ENCODE results near the gene PAM.

The PAM gene

DNA sequence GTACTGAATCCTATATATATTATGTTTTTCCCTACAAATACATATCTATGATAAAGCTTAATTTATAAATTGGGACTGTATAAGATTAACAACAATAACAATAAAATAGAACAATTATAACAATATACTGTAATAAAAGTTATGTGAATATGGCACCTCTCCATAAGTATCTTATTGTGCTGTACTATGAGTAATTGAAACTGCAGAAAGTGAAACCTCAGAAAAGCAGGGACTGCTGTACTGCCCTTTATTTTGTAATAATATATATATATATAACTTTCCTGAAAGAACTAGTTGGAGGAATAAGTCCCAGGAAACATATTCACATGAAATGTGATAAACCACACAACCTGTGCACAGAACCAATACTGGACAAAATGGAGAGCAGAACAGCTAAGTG lies 77.3 kb downstream of the PAM start:
- no peak overlapping the region for H3K4me3 ChIP-seq (ENCODE audit: low read length)
- DNase-seq (ENCODE audit: low read depth), result no peak
- TF ChIP-seq, protein P1, sequence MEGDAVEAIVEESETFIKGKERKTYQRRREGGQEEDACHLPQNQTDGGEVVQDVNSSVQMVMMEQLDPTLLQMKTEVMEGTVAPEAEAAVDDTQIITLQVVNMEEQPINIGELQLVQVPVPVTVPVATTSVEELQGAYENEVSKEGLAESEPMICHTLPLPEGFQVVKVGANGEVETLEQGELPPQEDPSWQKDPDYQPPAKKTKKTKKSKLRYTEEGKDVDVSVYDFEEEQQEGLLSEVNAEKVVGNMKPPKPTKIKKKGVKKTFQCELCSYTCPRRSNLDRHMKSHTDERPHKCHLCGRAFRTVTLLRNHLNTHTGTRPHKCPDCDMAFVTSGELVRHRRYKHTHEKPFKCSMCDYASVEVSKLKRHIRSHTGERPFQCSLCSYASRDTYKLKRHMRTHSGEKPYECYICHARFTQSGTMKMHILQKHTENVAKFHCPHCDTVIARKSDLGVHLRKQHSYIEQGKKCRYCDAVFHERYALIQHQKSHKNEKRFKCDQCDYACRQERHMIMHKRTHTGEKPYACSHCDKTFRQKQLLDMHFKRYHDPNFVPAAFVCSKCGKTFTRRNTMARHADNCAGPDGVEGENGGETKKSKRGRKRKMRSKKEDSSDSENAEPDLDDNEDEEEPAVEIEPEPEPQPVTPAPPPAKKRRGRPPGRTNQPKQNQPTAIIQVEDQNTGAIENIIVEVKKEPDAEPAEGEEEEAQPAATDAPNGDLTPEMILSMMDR (IDR thresholded peaks at IDR 0.05; ENCODE audit: insufficient read depth, low read depth, low read length, missing control alignments), result no peak

DNA sequence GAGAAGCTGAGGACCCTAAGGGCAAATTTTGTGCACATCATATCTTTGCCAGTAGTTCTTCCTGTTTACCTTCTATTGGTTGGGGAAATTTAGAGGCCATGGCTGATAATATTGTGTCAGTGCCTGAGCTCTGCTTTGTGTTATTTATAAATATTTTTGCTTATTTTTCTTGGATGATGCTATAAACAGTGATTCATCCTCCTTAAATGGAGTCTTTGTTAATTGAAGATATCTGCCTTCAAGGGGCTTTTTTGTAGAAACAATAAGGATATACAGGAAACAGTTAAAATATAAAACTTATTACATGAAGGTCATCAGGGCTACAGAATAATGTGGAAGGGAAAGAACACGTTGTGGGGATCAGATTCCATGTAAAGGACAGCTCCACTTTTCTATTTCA lies 78.0 kb downstream of the PAM start:
- H3K4me3 ChIP-seq (ENCODE audit: low read length), result no peak overlapping the region
- DNase-seq (ENCODE audit: low read depth), result no peak
- TF ChIP-seq, protein P1 (IDR thresholded peaks at IDR 0.05; ENCODE audit: insufficient read depth, low read depth, low read length, missing control alignments), result no peak

DNA sequence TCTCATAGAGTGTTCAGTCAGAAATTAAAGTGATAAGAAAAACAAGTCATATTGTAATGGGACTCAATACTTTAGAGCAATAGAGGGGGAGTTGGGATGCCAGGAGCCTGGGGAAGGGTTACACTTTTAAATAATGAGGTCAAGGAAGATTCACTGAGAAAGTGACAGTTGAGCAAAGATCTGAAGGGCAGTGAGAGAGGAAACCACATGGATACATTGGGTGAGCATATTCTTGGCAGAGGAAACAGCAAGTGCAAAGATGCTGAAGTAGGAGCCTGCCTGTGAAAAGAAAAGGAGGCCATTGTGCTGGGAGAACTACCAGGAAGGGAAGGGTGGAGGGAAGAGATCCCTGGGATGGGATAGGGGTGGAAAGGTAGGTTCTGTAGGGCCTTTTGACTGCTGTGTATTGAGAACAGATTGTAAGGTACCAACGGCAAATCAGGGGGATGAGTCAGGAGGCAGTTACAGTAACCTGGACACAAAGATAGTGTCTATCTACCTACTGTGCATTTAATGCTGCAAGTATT lies 79.4 kb downstream of the PAM start:
- TF ChIP-seq, protein P1 (IDR thresholded peaks at IDR 0.05; ENCODE audit: insufficient read depth, low read depth, low read length, missing control alignments), result no peak
- H3K4me3 ChIP-seq (ENCODE audit: low read length), result no peak overlapping the region
- DNase-seq (ENCODE audit: low read depth), result no peak

DNA sequence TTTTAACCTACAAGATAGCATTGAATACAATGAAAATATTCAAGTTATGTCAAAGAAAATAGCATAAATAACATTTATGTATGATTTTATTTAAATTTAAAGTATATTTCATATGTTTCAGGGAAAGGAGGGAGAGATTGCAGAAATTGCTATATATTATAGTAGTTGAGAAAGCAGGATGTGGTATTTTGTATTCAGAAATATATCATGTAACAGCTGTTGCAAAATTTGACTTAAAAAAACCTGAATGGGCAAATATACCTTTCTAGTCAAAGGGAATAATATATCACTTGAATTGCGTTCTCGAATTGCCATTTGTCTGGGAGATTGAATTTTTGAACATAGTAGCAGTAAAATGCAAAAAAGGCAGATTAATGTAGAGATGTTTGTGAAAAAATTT lies 80.6 kb downstream of the PAM start:
- TF ChIP-seq, protein P1 (IDR thresholded peaks at IDR 0.05; ENCODE audit: insufficient read depth, low read depth, low read length, missing control alignments), result no peak

DNA sequence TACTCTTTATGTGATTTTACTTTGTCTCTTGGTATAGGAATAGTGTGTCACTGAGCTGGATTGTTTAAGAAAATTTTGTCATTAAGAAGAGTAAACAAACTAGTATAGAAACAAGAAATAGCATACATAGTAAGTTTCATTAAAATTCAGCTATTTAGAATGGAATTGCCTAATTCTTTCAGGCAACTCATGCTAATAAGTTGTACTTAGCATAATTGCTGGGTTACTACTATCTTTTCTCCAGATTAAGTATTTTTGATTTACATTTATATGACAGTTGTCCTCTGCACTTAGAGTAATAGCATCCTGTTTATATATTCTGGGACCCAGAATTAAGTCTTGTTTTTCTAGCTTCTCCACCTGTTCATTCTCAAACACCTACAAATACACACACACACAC lies 85.9 kb downstream of the PAM start:
- H3K4me3 ChIP-seq (ENCODE audit: low read length), result no peak overlapping the region
- TF ChIP-seq, protein P1 (IDR thresholded peaks at IDR 0.05; ENCODE audit: insufficient read depth, low read depth, low read length, missing control alignments), result no peak
- DNase-seq (ENCODE audit: low read depth), result no peak

More for the DNA sequence above, 80.6 kb downstream of the PAM start:
- no peak for DNase-seq (ENCODE audit: low read depth)
- no peak overlapping the region for H3K4me3 ChIP-seq (ENCODE audit: low read length)

DNA sequence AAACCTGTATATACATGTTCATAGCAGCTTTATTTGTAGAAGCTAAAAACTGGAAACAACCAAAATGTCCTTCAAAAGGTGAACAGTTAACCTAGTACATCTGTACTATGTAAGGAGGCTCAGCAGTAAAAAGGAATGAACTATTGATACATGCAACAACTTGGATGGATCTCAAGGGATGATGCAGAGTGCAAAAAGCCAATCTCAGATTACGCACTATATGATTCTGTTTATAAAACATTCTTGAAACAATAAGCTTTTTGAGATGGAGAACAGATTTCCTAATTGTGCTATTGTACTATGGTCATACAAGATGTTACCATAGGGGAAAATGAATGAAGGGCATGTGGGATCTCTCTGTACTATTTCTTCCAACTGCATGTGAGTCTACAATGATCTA lies 88.9 kb downstream of the PAM start:
- DNase-seq (ENCODE audit: low read depth), result no peak
- TF ChIP-seq, protein P1 (IDR thresholded peaks at IDR 0.05; ENCODE audit: insufficient read depth, low read depth, low read length, missing control alignments), result no peak
- H3K4me3 ChIP-seq (ENCODE audit: low read length), result no peak overlapping the region

DNA sequence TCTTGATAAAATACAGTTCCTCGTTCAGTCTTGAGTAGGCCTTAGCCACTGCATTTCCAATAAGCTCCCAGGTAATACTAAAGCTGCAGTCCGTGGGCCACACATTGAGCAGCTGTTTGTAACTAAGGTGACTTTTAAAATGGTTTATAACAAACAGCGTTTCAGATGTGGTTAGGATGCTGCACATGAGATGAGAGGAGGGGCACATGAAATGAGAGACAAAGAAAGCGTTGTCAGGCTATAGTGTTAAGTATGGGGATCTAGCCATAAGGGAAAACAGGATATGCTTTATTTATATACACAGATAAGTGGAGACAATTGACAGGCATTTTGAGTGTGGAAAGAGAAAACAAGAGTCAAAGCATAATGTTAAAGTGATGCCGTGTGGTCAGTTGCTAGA lies 89.9 kb downstream of the PAM start:
- no peak for DNase-seq (ENCODE audit: low read depth)
- TF ChIP-seq, protein P1 (IDR thresholded peaks at IDR 0.05; ENCODE audit: insufficient read depth, low read depth, low read length, missing control alignments), result no peak

More for the DNA sequence above, 89.9 kb downstream of the PAM start:
- no peak overlapping the region for H3K4me3 ChIP-seq (ENCODE audit: low read length)
